Measurements from ENCODE around the gene MROH2A. TPM values are rescaled to one million over a fixed set of nuclear protein-coding genes. Genes with fewer than 3 reads are reported as not detected.

The MROH2A gene
- total RNA-seq, 1 donor from 2014 or later = not detected

DNA sequence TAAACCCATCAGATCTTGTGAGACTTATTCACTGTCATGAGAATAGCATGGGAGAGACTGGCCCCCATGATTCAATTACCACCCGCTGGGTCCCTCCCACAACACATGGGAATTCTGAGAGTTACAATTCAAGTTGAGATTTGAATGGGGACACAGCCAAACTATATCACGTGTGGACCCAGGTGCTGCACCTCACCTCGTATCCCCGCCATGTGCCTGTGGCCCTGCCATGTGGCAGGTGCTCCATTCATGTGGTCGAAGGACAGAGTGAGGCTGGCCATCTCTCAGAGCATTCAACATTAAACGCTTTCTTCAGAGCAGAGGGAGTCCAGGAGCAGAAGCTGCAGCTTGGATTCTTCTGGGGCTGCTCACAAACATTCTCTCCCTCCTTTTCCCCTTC is 32.3 kb downstream of the MROH2A start:
- TF ChIP-seq CTCF (conservative IDR thresholded peaks at IDR 0.05; ENCODE audit: low read depth, low read length) = no peak
- no peak for DNase-seq (ENCODE audit: low read depth)
- H3K4me3 ChIP-seq (ENCODE audit: low read depth, low read length) = no peak overlapping the region

DNA sequence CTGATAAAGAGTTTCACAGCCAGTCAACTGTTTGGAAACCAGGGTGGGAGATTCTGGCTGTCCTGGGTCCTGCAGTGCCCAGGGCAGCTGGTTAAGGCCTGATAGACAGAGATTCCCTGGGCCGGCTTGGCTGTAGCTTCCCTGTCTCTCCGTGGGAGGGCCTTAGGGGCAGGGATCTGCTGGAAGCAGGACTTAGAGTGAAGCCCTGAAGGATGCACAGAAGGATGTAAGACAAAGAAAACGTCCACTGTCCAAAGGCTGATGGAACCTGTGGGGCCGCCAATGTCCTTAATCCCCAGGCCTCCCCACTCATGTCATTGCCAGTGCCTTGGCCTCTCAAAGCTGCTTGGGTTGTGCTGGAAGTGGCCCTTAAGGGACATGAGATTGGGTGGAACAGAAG is 33.0 kb downstream of the MROH2A start:
- H3K4me3 ChIP-seq (ENCODE audit: low read depth, low read length) = no peak overlapping the region
- DNase-seq (ENCODE audit: low read depth) = no peak
- no peak for TF ChIP-seq CTCF (conservative IDR thresholded peaks at IDR 0.05; ENCODE audit: low read depth, low read length)

DNA sequence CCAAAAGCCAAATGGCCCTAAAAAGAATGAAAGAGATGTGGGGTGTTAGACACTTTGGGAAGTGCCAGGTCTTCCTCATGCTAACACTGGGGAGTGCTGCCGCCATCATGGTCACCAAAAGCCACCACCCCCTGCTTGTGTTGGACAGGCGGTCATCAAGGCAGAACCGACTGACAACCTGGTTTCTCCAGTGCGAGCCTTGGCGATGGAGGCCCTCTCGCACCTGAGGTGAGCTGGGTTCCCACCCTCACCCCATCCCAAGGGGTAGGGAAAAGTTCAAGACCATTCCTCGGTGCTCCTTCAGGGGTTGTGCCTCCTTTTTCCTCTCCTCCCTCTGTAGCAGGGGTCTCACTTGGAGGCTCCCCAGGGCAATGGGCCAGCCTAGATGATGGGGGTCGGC is 33.6 kb downstream of the MROH2A start:
- no peak overlapping the region for H3K4me3 ChIP-seq (ENCODE audit: low read depth, low read length)
- TF ChIP-seq CTCF (conservative IDR thresholded peaks at IDR 0.05; ENCODE audit: low read depth, low read length) = no peak
- no peak for DNase-seq (ENCODE audit: low read depth)

DNA sequence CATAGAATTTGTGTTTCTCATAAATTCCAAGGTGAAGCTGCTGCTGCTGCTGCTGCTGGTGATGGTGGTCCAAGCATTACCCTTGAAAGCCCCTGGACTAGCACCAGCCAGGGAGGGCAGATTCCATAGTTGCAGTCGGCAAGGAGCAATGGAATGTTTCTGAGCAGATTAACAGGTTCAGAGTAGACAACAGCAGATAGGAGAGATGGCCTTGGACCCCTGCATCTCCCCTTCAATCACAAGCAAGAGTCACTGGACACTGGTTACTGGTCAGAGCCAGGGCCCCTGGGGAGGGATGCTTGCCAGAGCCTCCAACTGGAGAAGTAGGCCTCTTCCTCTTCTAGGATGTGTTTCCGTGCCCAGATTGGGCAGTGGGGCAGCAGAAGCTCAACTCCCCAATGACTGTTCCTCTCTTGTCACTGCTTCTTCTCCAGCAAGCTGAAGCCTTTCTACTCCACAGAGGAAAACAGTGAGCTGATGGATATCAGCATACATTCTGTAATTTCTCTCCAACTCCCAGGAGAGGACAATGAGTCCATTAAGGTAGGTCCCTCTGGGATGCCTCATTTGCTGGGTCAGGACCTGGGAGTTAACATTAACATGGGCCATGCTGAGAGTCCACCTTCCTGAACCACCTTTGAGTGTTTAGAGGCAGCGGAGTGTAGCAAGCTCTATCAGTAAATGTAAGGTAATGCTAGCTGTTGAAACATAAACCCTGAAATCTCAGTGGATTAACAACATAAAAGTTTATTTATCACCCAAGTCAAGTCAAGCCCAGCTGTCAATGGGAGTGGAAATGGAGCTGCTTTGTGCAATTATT is 35.3 kb downstream of the MROH2A start:
- no peak overlapping the region for H3K4me3 ChIP-seq (ENCODE audit: low read depth, low read length)
- no peak for TF ChIP-seq CTCF (conservative IDR thresholded peaks at IDR 0.05; ENCODE audit: low read depth, low read length)
- DNase-seq (ENCODE audit: low read depth) = no peak

DNA sequence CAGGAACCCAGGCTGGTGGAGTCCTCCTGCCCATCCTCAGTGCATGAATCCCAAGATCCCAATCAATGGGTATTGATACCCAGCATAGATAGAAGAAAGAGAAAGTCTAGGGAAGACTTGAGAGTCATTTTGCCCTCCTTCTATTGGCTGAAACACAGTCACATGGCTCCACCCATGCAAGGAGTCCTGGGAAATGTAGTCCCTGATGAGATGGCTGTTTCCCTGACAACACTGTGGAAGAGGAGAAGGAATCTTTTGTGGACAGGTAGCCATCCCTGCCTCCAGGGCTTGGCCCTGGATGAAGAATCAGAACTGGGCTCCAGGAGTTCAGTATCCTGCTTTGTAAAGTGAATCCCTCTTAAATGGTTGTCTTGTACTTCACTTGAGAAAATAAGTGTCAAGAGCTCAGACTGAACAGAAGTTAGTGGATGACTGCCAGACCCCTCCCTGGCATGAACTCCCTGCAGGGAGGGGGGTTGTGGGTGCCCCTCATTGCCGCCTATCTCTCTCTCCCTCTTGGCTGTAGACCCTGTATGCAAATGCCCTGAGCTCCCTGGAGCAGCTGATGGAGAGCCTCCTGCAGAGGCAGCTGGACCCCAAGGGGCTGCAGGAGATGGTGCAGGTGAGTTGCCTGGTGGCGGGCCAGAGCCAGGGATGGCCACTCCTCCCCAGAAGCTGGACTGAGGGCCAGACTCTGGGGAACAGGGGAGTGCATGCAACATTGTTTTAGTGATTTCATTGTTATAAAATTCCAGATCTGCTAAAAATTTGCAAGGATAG is 36.1 kb downstream of the MROH2A start:
- DNase-seq (ENCODE audit: low read depth) = no peak
- no peak for TF ChIP-seq CTCF (conservative IDR thresholded peaks at IDR 0.05; ENCODE audit: low read depth, low read length)
- no peak overlapping the region for H3K4me3 ChIP-seq (ENCODE audit: low read depth, low read length)

GRCh38 chr2:233815861-233816260 is 37.7 kb downstream of the MROH2A start:
- H3K4me3 ChIP-seq (ENCODE audit: low read depth, low read length) = no peak overlapping the region
- DNase-seq (ENCODE audit: low read depth) = no peak
- TF ChIP-seq CTCF (conservative IDR thresholded peaks at IDR 0.05; ENCODE audit: low read depth, low read length) = no peak

Data from epithelial cell of proximal tubule (primary cell).